ENCODE measurements around the gene ZSWIM2. TPM values are rescaled to one million over a fixed set of nuclear protein-coding genes. Genes with fewer than 3 reads are reported as not detected.
"Not testable (repeated sequence)": the region's sequence is repeated elsewhere in the genome, so short reads cannot be mapped to it uniquely, and the experiment has no call there.

Gene ZSWIM2
- total RNA-seq: not detected

- peak; percentile 25 to 89 for DNase-seq
- Histone ChIP-seq H3K4me1 (peaks cover 4 to 11% (median 8%) of the 10 kb centered on the region in 4 donors), H3K27me3 (no peaks in the 10 kb centered on the region), H3K4me3 (peak within 1 kb of the TSS; percentile 1 to 52 (median 40)), H3K36me3 (no peaks in the 10 kb centered on the region), H3K9me3 (no peaks in the 10 kb centered on the region), H3K27ac (peak within 1 kb of the TSS in 1 of 4 donors; percentile 7)
- TF ChIP-seq EP300 (IDR thresholded peaks at IDR 0.05) (no peak), POLR2A (IDR thresholded peaks at IDR 0.05) (no peak), POLR2AphosphoS5 (IDR thresholded peaks at IDR 0.05) (no peak), CTCF (IDR thresholded peaks at IDR 0.05) (no peak)
- 2 to 6% methylated on average over 6 to 25 of the region's 39 CpGs for WGBS, 2 donors
- ATAC-seq (ENCODE audit: low FRiP score in 2 of 2): peak; percentile 63 to 88
Observed at GRCh38 chr2:186848873-186849578, at the start of gene ZSWIM2. Gene ZSWIM2, minus strand, starts transcription at chr2:186849170. Its CDS starts 40 bp downstream, at chr2:186849130.

GRCh38 chr2:186896220-186896619 lies 47.2 kb upstream of the ZSWIM2 start:
- H3K9me3 ChIP-seq; H3K4me1 ChIP-seq; ATAC-seq (ENCODE audit: low FRiP score in 2 of 2); H3K4me3 ChIP-seq; DNase-seq; H3K36me3 ChIP-seq; H3K27me3 ChIP-seq; H3K27ac ChIP-seq: not testable (repeated sequence)
- 79 to 87% methylated on average over 3 of the region's 3 CpGs for WGBS, 2 donors

GRCh38 chr2:186895451-186895850 lies 46.5 kb upstream of the ZSWIM2 start:
- H3K4me1 ChIP-seq: peaks cover 0 to 5% (median 0%) of the 10 kb centered on the region in 4 donors
- no peak for TF ChIP-seq POLR2AphosphoS5 (IDR thresholded peaks at IDR 0.05)
- TF ChIP-seq CTCF (IDR thresholded peaks at IDR 0.05): no peak
- TF ChIP-seq POLR2A (IDR thresholded peaks at IDR 0.05): no peak
- TF ChIP-seq EP300 (IDR thresholded peaks at IDR 0.05): no peak

GRCh38 chr2:186894478-186894877 lies 45.5 kb upstream of the ZSWIM2 start:
- DNase-seq: no peak
- no peak for TF ChIP-seq EP300 (IDR thresholded peaks at IDR 0.05)
- no peak for TF ChIP-seq CTCF (IDR thresholded peaks at IDR 0.05)
- TF ChIP-seq POLR2A (IDR thresholded peaks at IDR 0.05): no peak
- TF ChIP-seq POLR2AphosphoS5 (IDR thresholded peaks at IDR 0.05): no peak
- peak overlapping the region in 1 of 4 donors; percentile 11 for H3K27ac ChIP-seq
- no peaks in the 10 kb centered on the region for H3K9me3 ChIP-seq
- ATAC-seq (ENCODE audit: low FRiP score in 2 of 2): no peak
- 40 to 54% methylated on average over 5 of the region's 5 CpGs for WGBS, 2 donors
- no peaks in the 10 kb centered on the region for H3K27me3 ChIP-seq
- peaks cover 0 to 5% (median 0%) of the 10 kb centered on the region in 4 donors for H3K4me1 ChIP-seq
- no peaks in the 10 kb centered on the region for H3K36me3 ChIP-seq
- no peak overlapping the region for H3K4me3 ChIP-seq

More at GRCh38 chr2:186895451-186895850, 46.5 kb upstream of the ZSWIM2 start:
- ATAC-seq (ENCODE audit: low FRiP score in 2 of 2) (no peak), DNase-seq (no peak)
- 96 to 98% methylated on average over 2 of the region's 2 CpGs for WGBS, 2 donors
- no peak overlapping the region for H3K27ac ChIP-seq
- H3K36me3 ChIP-seq: no peaks in the 10 kb centered on the region
- H3K4me3 ChIP-seq: no peak overlapping the region
- H3K9me3 ChIP-seq: no peaks in the 10 kb centered on the region
- no peaks in the 10 kb centered on the region for H3K27me3 ChIP-seq

GRCh38 chr2:186892821-186893220 lies 43.9 kb upstream of the ZSWIM2 start:
- peaks cover 0 to 5% (median 2%) of the 10 kb centered on the region in 4 donors for H3K4me1 ChIP-seq
- H3K27ac ChIP-seq: no peak overlapping the region
- no peak for ATAC-seq (ENCODE audit: low FRiP score in 2 of 2)
- no peak for DNase-seq
- H3K4me3 ChIP-seq: no peak overlapping the region
- 98% methylated on average over 2 of the region's 2 CpGs for WGBS, 2 donors
- no peak for TF ChIP-seq EP300 (IDR thresholded peaks at IDR 0.05)
- no peak for TF ChIP-seq CTCF (IDR thresholded peaks at IDR 0.05)
- no peak for TF ChIP-seq POLR2AphosphoS5 (IDR thresholded peaks at IDR 0.05)
- TF ChIP-seq POLR2A (IDR thresholded peaks at IDR 0.05): no peak
- H3K36me3 ChIP-seq: no peaks in the 10 kb centered on the region
- no peaks in the 10 kb centered on the region for H3K9me3 ChIP-seq
- no peaks in the 10 kb centered on the region for H3K27me3 ChIP-seq
